Measurements from ENCODE around the gene SH3BP1. TPM values are rescaled to one million over a fixed set of nuclear protein-coding genes. Genes with fewer than 3 reads are reported as not detected.

The SH3BP1 gene
- total and polyA plus RNA-seq, 9 of the 15 experiments (the other 6 are each of a cell fraction or from before 2014, with no cell fraction given): 0.10 to 36.2 (median 10.4) TPM

- TF ChIP-seq E2F6 (IDR thresholded peaks at IDR 0.05; ENCODE audit: borderline replicate concordance in 1 of 2, extremely low read depth in 1 of 2, insufficient read depth in 1 of 2, insufficient read length in 1 of 2, low read depth in 1 of 2, low read length in 1 of 2, poor library complexity in 1 of 2, severe bottlenecking in 1 of 2) (peak; percentile 12 to 36), CHD7 (IDR thresholded peaks at IDR 0.05; ENCODE audit: low read depth, low read length) (no peak), PCBP2 (IDR thresholded peaks at IDR 0.05; ENCODE audit: low read depth, low read length, poor library complexity, severe bottlenecking) (no peak), IRF9 (tag; IDR thresholded peaks at IDR 0.05) (no peak), ZZZ3 (IDR thresholded peaks at IDR 0.05) (no peak), KLF16 (IDR thresholded peaks at IDR 0.05) (no peak)
These were observed 35.8 kb downstream of the SH3BP1 start, which contains the start of gene LGALS1 (continued) for GRCh38 chr22:37674951-37675929.
